ENCODE measurements around the gene ARHGEF17. TPM values are rescaled to one million over a fixed set of nuclear protein-coding genes. Genes with fewer than 3 reads are reported as not detected.

ARHGEF17 gene
- total RNA-seq, 1 experiment from 2014 or later, result 22.3 TPM

GRCh38 chr11:73411031-73411430, 103.0 kb downstream of the ARHGEF17 start:
- intact Hi-C loops (cut with micrococcal nuclease; ENCODE audit: unreplicated experiment), result no loop called here
- Mint-ChIP-seq H3K4me3 (ENCODE audit: low read depth, unreplicated experiment) (no peak overlapping the region), H3K36me3 (ENCODE audit: insufficient read depth, unreplicated experiment) (peaks cover 13% of the 10 kb centered on the region), H3K4me1 (ENCODE audit: low read depth, unreplicated experiment) (no peaks in the 10 kb centered on the region), H3K27me3 (ENCODE audit: unreplicated experiment) (no peaks in the 10 kb centered on the region), H3K27ac (ENCODE audit: unreplicated experiment) (no peak overlapping the region), H3K9me3 (ENCODE audit: low read depth, unreplicated experiment) (no peaks in the 10 kb centered on the region)
- no peak for DNase-seq
- CTCF ChIA-PET, result no interaction called here
- BruUV-seq (replicated peaks), result no TSS peak
- no peak for TF ChIP-seq CTCF (IDR thresholded peaks at IDR 0.05; ENCODE audit: unreplicated experiment)

GRCh38 chr11:73412308-73412707, 104.2 kb downstream of the ARHGEF17 start:
- Mint-ChIP-seq H3K36me3 (ENCODE audit: insufficient read depth, unreplicated experiment) (peaks cover 13% of the 10 kb centered on the region), H3K4me1 (ENCODE audit: low read depth, unreplicated experiment) (no peaks in the 10 kb centered on the region), H3K9me3 (ENCODE audit: low read depth, unreplicated experiment) (no peaks in the 10 kb centered on the region), H3K27ac (ENCODE audit: unreplicated experiment) (no peak overlapping the region), H3K4me3 (ENCODE audit: low read depth, unreplicated experiment) (no peak overlapping the region), H3K27me3 (ENCODE audit: unreplicated experiment) (no peaks in the 10 kb centered on the region)
- DNase-seq, result no peak
- CTCF ChIA-PET, result no interaction called here
- intact Hi-C loops (cut with micrococcal nuclease; ENCODE audit: unreplicated experiment), result no loop called here
- TF ChIP-seq CTCF (IDR thresholded peaks at IDR 0.05; ENCODE audit: unreplicated experiment), result no peak
- no TSS peak for BruUV-seq (replicated peaks)

- Mint-ChIP-seq H3K9me3 (ENCODE audit: low read depth, unreplicated experiment) (no peaks in the 10 kb centered on the region), H3K27ac (ENCODE audit: unreplicated experiment) (no peak overlapping the region), H3K4me3 (ENCODE audit: low read depth, unreplicated experiment) (no peak overlapping the region), H3K36me3 (ENCODE audit: insufficient read depth, unreplicated experiment) (peaks cover 9% of the 10 kb centered on the region), H3K4me1 (ENCODE audit: low read depth, unreplicated experiment) (no peaks in the 10 kb centered on the region), H3K27me3 (ENCODE audit: unreplicated experiment) (no peaks in the 10 kb centered on the region)
- no peak for TF ChIP-seq CTCF (IDR thresholded peaks at IDR 0.05; ENCODE audit: unreplicated experiment)
- intact Hi-C loops (cut with micrococcal nuclease; ENCODE audit: unreplicated experiment), result no loop called here
- CTCF ChIA-PET, result interaction anchor here (0.5 kb wide), 1 partner anchor 985 kb away, joined by 5 read pairs; the partner anchor contains the start of gene PGM2L1
- no peak for DNase-seq
- no TSS peak for BruUV-seq (replicated peaks)
Observed at GRCh38 chr11:73413256-73413655, 105.2 kb downstream of the ARHGEF17 start.

- Mint-ChIP-seq H3K4me3 (ENCODE audit: low read depth, unreplicated experiment) (no peak overlapping the region), H3K36me3 (ENCODE audit: insufficient read depth, unreplicated experiment) (no peaks in the 10 kb centered on the region), H3K27me3 (ENCODE audit: unreplicated experiment) (no peaks in the 10 kb centered on the region), H3K9me3 (ENCODE audit: low read depth, unreplicated experiment) (no peaks in the 10 kb centered on the region), H3K4me1 (ENCODE audit: low read depth, unreplicated experiment) (no peaks in the 10 kb centered on the region), H3K27ac (ENCODE audit: unreplicated experiment) (no peak overlapping the region)
- BruUV-seq (replicated peaks), result no TSS peak
- TF ChIP-seq CTCF (IDR thresholded peaks at IDR 0.05; ENCODE audit: unreplicated experiment), result no peak
- intact Hi-C loops (cut with micrococcal nuclease; ENCODE audit: unreplicated experiment), result no loop called here
- CTCF ChIA-PET, result no interaction called here
- DNase-seq, result no peak
Observed at GRCh38 chr11:73414977-73415651, 107.0 kb downstream of the ARHGEF17 start.

Measured in Calu3 (cell line).